AG04449 (cell line): ENCODE results near the gene CACNB4.

Experiments
- CTCF ChIA-PET: fragments of 350-600 bp; formaldehyde crosslinking; extraction: SDS; loops from one replicate; lab custom pipeline; 2021; ENCODE audit warnings: antibody characterized with exemption; lab: Yijun Ruan, JAX
- POLR2A ChIA-PET: fragments of 400-600, 350-600 bp; formaldehyde crosslinking; extraction: SDS; loops from one replicate; lab custom pipeline; 2020; ENCODE audit warnings: antibody characterized with exemption, inconsistent platforms; lab: Yijun Ruan, JAX
- DNase-seq: peaks from one replicate; pipeline ENCODE4 v3.0.0-alpha.2; 2010; ENCODE audit warnings: low read depth, low spot score
- H3K4me3 ChIP-seq: 2 replicates; pipeline ENCODE4 v1.5.1; 2011; ENCODE audit warnings: low read depth, mild to moderate bottlenecking, control low read depth, low read length
- TF ChIP-seq, protein P1 (sequence below): IDR thresholded peaks from one replicate; pipeline ENCODE4 v1.5.1; 2011; ENCODE audit warnings: mild to moderate bottlenecking, moderate library complexity, low read length, control low read depth, inconsistent platforms; ENCODE audit not compliant: insufficient read depth; ENCODE audit errors: missing control alignments

Gene CACNB4

GRCh38 chr2:151931030-151931611, 167.7 kb downstream of the CACNB4 start:
- POLR2A ChIA-PET = no interaction called here
- CTCF ChIA-PET = no interaction called here
- TF ChIP-seq, protein P1, sequence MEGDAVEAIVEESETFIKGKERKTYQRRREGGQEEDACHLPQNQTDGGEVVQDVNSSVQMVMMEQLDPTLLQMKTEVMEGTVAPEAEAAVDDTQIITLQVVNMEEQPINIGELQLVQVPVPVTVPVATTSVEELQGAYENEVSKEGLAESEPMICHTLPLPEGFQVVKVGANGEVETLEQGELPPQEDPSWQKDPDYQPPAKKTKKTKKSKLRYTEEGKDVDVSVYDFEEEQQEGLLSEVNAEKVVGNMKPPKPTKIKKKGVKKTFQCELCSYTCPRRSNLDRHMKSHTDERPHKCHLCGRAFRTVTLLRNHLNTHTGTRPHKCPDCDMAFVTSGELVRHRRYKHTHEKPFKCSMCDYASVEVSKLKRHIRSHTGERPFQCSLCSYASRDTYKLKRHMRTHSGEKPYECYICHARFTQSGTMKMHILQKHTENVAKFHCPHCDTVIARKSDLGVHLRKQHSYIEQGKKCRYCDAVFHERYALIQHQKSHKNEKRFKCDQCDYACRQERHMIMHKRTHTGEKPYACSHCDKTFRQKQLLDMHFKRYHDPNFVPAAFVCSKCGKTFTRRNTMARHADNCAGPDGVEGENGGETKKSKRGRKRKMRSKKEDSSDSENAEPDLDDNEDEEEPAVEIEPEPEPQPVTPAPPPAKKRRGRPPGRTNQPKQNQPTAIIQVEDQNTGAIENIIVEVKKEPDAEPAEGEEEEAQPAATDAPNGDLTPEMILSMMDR = no peak
- DNase-seq = no peak
- H3K4me3 ChIP-seq = no peak overlapping the region

DNA sequence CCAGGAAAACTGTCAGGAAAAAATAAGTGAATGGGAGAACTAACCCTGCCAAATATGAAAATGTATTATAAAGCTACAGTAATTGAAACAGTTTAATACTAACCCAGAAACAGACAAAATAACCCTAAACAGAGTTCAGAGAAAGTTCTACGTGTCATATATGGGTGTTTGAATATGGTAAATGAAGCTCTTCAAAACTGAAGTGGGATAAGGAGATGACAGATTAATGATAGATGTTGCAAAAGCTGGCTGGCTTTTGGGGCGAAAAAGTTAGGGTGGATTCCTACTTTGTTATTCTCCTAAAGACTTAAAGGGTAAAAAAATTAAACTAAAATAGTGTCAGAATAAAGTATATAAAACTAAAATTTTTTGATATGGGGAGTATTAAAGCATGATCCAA, 168.8 kb downstream of the CACNB4 start:
- CTCF ChIA-PET = interaction anchor here (0.8 kb wide), 1 partner anchor 96 kb away, joined by 3 read pairs; no protein-coding TSS in a partner anchor
- TF ChIP-seq, protein P1 = no peak
- no peak for DNase-seq
- POLR2A ChIA-PET = no interaction called here
- H3K4me3 ChIP-seq = no peak overlapping the region

GRCh38 chr2:151928380-151928779, 170.5 kb downstream of the CACNB4 start:
- no peak overlapping the region for H3K4me3 ChIP-seq
- POLR2A ChIA-PET = no interaction called here
- TF ChIP-seq, protein P1 = no peak
- CTCF ChIA-PET = no interaction called here
- no peak for DNase-seq

DNA sequence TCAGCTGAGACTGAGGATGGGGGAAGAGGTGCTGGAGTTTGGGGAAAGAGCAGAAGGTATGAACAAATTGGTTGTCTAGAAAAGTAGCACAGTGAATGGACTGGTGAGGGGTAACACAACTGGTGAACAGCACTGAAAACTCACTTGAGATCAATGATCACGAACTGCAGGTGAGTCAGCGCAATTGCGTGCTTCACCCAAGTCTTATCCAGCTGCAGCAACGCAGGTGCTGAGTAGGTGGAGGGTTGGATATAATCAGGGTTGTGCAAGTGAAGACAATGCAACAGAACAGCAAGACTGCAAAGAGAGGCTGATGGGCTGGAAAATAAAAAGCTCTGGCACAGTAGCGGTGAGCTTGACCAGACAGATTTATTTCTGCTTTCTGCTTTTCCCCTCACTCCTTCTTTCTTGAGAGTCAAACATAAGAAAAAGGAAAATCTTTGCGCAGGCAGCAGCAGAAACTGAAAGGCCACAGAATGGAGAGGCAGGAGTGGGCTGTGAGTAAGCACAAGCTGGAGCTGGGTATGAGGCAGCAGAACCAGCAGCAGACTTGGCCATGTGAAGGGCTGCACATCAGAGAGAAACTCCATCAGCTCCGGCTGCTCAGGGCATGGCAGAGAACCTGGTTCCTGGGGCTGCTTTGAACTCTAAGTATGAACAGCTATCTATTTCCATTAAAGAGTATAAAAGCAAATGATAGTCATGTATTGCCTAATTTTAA, 171.2 kb downstream of the CACNB4 start:
- CTCF ChIA-PET = no interaction called here
- H3K4me3 ChIP-seq = no peak overlapping the region
- DNase-seq = no peak
- TF ChIP-seq, protein P1 = no peak
- POLR2A ChIA-PET = no interaction called here

- TF ChIP-seq, protein P1 = no peak
- DNase-seq = no peak
- ChIA-PET CTCF (no interaction called here), POLR2A (no interaction called here)
- H3K4me3 ChIP-seq = no peak overlapping the region
Measured at GRCh38 chr2:151922845-151923666, 175.8 kb downstream of the CACNB4 start.

- no peak for DNase-seq
- CTCF ChIA-PET = no interaction called here
- H3K4me3 ChIP-seq = no peak overlapping the region
- POLR2A ChIA-PET = no interaction called here
- TF ChIP-seq, protein P1 = no peak
Measured at GRCh38 chr2:151919786-151920185, 179.1 kb downstream of the CACNB4 start.
